Cerebellar cortex (tissue), 1 donor: ENCODE data around the gene ADGRL4.
"Not testable (repeated sequence)": the region's sequence is repeated elsewhere in the genome, so short reads cannot be mapped to it uniquely, and the experiment has no call there.

ENCODE experiments used
- DNase-seq: peaks from one replicate; pipeline ENCODE4 v3.0.0-alpha.2; 2015; ENCODE audit warnings: low spot score

Gene ADGRL4

GRCh38 chr1:78916986-78917385, 89.5 kb downstream of the ADGRL4 start:
- no peak for DNase-seq

GRCh38 chr1:78913950-78914349, 92.6 kb downstream of the ADGRL4 start:
- no peak for DNase-seq

GRCh38 chr1:78911956-78912880, 94.3 kb downstream of the ADGRL4 start:
- DNase-seq = no peak

- no peak for DNase-seq
These were observed 103.9 kb downstream of the ADGRL4 start for GRCh38 chr1:78902641-78903040.

GRCh38 chr1:78894811-78895210, 111.7 kb downstream of the ADGRL4 start:
- no peak for DNase-seq

GRCh38 chr1:78892260-78892840, 114.2 kb downstream of the ADGRL4 start:
- DNase-seq = no peak

GRCh38 chr1:78887458-78887857, 119.1 kb downstream of the ADGRL4 start:
- no peak for DNase-seq

- DNase-seq = no peak
These were observed 121.7 kb downstream of the ADGRL4 start for GRCh38 chr1:78884685-78885452.

GRCh38 chr1:78880223-78880622, 126.3 kb downstream of the ADGRL4 start:
- DNase-seq = no peak

GRCh38 chr1:78875986-78876385, 130.5 kb downstream of the ADGRL4 start:
- not testable (repeated sequence) for DNase-seq

- not testable (repeated sequence) for DNase-seq
These were observed 133.7 kb downstream of the ADGRL4 start for GRCh38 chr1:78872801-78873200.

GRCh38 chr1:78871249-78871648, 135.3 kb downstream of the ADGRL4 start:
- no peak for DNase-seq

- no peak for DNase-seq
These were observed 137.4 kb downstream of the ADGRL4 start for GRCh38 chr1:78869136-78869535.

GRCh38 chr1:78864175-78864574, 142.4 kb downstream of the ADGRL4 start:
- DNase-seq = no peak

- no peak for DNase-seq
These were observed 150.4 kb downstream of the ADGRL4 start for GRCh38 chr1:78856096-78856495.

- no peak for DNase-seq
These were observed 151.3 kb downstream of the ADGRL4 start for GRCh38 chr1:78855258-78855657.

GRCh38 chr1:78854556-78854955, 152.0 kb downstream of the ADGRL4 start:
- no peak for DNase-seq

- no peak for DNase-seq
These were observed 163.0 kb downstream of the ADGRL4 start for GRCh38 chr1:78843546-78843945.

- no peak for DNase-seq
These were observed 163.4 kb downstream of the ADGRL4 start for GRCh38 chr1:78843111-78843510.

GRCh38 chr1:78840453-78841271, 165.9 kb downstream of the ADGRL4 start:
- DNase-seq = no peak
